K562 (cell line): ENCODE data around the gene PACSIN2. TPM values are rescaled to one million over a fixed set of nuclear protein-coding genes. Genes with fewer than 3 reads are reported as not detected.
A peak's percentile ranks its signal among the peaks of the same experiment; 100 is the strongest.

Experiments used
- ATAC-seq: fragments of 200-7000 bp; cut with Tn5 transposase; 3 replicates; pipeline ENCODE4 v1.9.1; 2020; ENCODE audit warnings: moderate library complexity
- BruUV-seq: library from RNA; stranded (reverse); fragments of 400-500 nt; replicated peaks from 2 replicates; lab custom pipeline; 2021; lab: Mats Ljungman, UMichigan
- CTCF ChIA-PET: fragments of 300-600 bp; formaldehyde crosslinking; extraction: SDS; loops from one replicate; lab custom pipeline; 2021; ENCODE audit warnings: low intra/inter-chr PET ratio; lab: Yijun Ruan, JAX
- POLR2A ChIA-PET: fragments of 300-600, 350-650 bp; sonication (Branson Sonifier 250); formaldehyde crosslinking; extraction: SDS; loops from one replicate; lab custom pipeline; 2021; ENCODE audit warnings: antibody characterized with exemption, inconsistent platforms; lab: Yijun Ruan, JAX
- DNase-seq, 4 experiments: peaks; one replicate each; pipeline versions ENCODE4 v3.0.0 to v3.0.0-alpha.2; 2011 to 2018; ENCODE audit warnings: low spot score in 3 of 4, mixed read lengths in 3 of 4; ENCODE audit errors: extremely low read depth in 1 of 4
- FAIRE-seq: peaks from 2 replicates; lab custom pipeline; 2011; peaks lifted over from hg19 to GRCh38; lab: Jason Lieb, UNC
- H2AFZ ChIP-seq: 2 replicates; pipeline ENCODE4 v1.6.0; 2011; ENCODE audit warnings: low read depth, low read length, control low read depth, inconsistent platforms
- H3K27ac ChIP-seq: fragments of 200-600 bp; 3 replicates; pipeline ENCODE4 v1.8.0; 2011; ENCODE audit warnings: low read depth, mild to moderate bottlenecking, control low read depth, inconsistent platforms, low read length, moderate library complexity, mixed read lengths; ENCODE audit errors: extremely low read depth
- H3K27me3 ChIP-seq, 2 experiments: fragments of 300-600 bp in 1 of 2; 2 replicates in 1 of 2; 3 replicates in 1 of 2; pipeline versions ENCODE4 v1.6.0 to v1.8.0; 2011; ENCODE audit warnings: inconsistent platforms in 2 of 2, low read length in 2 of 2, mild to moderate bottlenecking in 1 of 2, mixed read lengths in 1 of 2, moderate library complexity in 1 of 2; ENCODE audit not compliant: control insufficient read depth in 2 of 2, insufficient read depth in 2 of 2
- H3K36me3 ChIP-seq: fragments of 300-600 bp; 3 replicates; pipeline ENCODE4 v1.8.0; 2011; ENCODE audit warnings: mild to moderate bottlenecking, low read length, inconsistent platforms; ENCODE audit not compliant: control insufficient read depth, insufficient read depth
- H3K4me1 ChIP-seq, 2 experiments: fragments of 200-600 bp in 1 of 2; replicated peaks in 1 of 2; 2 replicates in 1 of 2; 3 replicates in 1 of 2; pipeline versions ENCODE4 v1.5.1 to v1.8.0; 2011; ENCODE audit warnings: inconsistent platforms in 2 of 2, low read length in 2 of 2, mild to moderate bottlenecking in 1 of 2, mixed read lengths in 1 of 2, moderate library complexity in 1 of 2; ENCODE audit not compliant: control insufficient read depth in 2 of 2, insufficient read depth in 2 of 2
- H3K4me2 ChIP-seq: 2 replicates; pipeline ENCODE4 v1.6.1; 2011; ENCODE audit warnings: low read length, control low read depth, inconsistent platforms, mixed read lengths; ENCODE audit not compliant: insufficient read depth
- H3K4me3 ChIP-seq: fragments of 200-600 bp; sonication (generic), shearing (Covaris generic); 2 replicates; pipeline ENCODE4 v1.5.1; 2016; ENCODE audit warnings: control low read depth, inconsistent platforms
- H3K79me2 ChIP-seq: fragments of 200-600 bp; 3 replicates; pipeline ENCODE4 v1.8.0; 2011; ENCODE audit warnings: low read length, inconsistent platforms; ENCODE audit not compliant: control insufficient read depth, insufficient read depth
- H3K9ac ChIP-seq, 2 experiments: 2 replicates each; pipeline versions ENCODE4 v1.6.0 to v1.6.1; 2011; ENCODE audit warnings: low read depth in 2 of 2, low read length in 2 of 2, control low read depth in 1 of 2, inconsistent platforms in 1 of 2, mild to moderate bottlenecking in 1 of 2, mixed read lengths in 1 of 2; ENCODE audit not compliant: insufficient read depth in 1 of 2
- H3K9me1 ChIP-seq: one replicate; pipeline ENCODE4 v1.6.0; 2011; ENCODE audit warnings: inconsistent platforms, mild to moderate bottlenecking, low read length, moderate library complexity; ENCODE audit not compliant: control insufficient read depth, insufficient read depth
- H3K9me3 ChIP-seq: replicated peaks from 2 replicates; pipeline ENCODE4 v1.5.1; 2011; ENCODE audit warnings: low read depth, low read length, inconsistent platforms; ENCODE audit not compliant: control insufficient read depth, insufficient read depth
- H4K20me1 ChIP-seq: replicated peaks from 2 replicates; pipeline ENCODE4 v1.6.1; 2011; ENCODE audit warnings: low read length, inconsistent platforms, mixed read lengths; ENCODE audit not compliant: control insufficient read depth, insufficient read depth
- CTCF ChIP-seq, 3 experiments: IDR thresholded peaks in 2 of 3; conservative IDR thresholded peaks in 1 of 3; 2 replicates each; pipeline ENCODE4 v1.5.1; 2011 to 2012; ENCODE audit warnings: low read length in 3 of 3, mild to moderate bottlenecking in 3 of 3, control low read depth in 2 of 3, improper control_type of control experiment in 1 of 3, inconsistent platforms in 1 of 3, low read depth in 1 of 3, mixed read lengths in 1 of 3, moderate library complexity in 1 of 3; ENCODE audit not compliant: insufficient read depth in 2 of 3
- RBM14 ChIP-seq: fragments of 200-400 bp; formaldehyde crosslinking; IDR thresholded peaks from 2 replicates; pipeline ENCODE4 v1.6.1; 2018; ENCODE audit warnings: low read depth, mild to moderate bottlenecking, low read length, moderate library complexity, borderline replicate concordance; ENCODE audit not compliant: insufficient read depth
- TOE1 ChIP-seq, 2 experiments: fragments of 450-650 bp in 1 of 2; sonication (generic) in 1 of 2; formaldehyde crosslinking in 1 of 2; IDR thresholded peaks; 2 replicates each; pipeline versions ENCODE4 v1.7.1 to v1.8.0; 2016 to 2022; ENCODE audit warnings: borderline replicate concordance in 2 of 2, mild to moderate bottlenecking in 2 of 2, antibody characterized with exemption in 1 of 2, inconsistent platforms in 1 of 2, low read depth in 1 of 2, missing genetic modification reagents in 1 of 2, moderate library complexity in 1 of 2
- ZBTB11 ChIP-seq, 3 experiments: fragments of 200-800 bp in 1 of 3; fragments of 250-450 bp in 1 of 3; fragments of 450-650 bp in 1 of 3; sonication (Bioruptor Pico) in 1 of 3; sonication (Bioruptor generic) in 1 of 3; formaldehyde crosslinking in 1 of 3; IDR thresholded peaks; 2 replicates each; pipeline versions ENCODE4 v1.6.1 to v1.8.0; 2016 to 2022; ENCODE audit warnings: mild to moderate bottlenecking in 2 of 3, missing genetic modification characterization in 2 of 3, missing compliant biosample characterization in 1 of 3, moderate library complexity in 1 of 3
- WGBS: fragments of 100-300 bp; shearing (Covaris generic); methylation state at CpG from one replicate; pipeline ENCODE4 v1.1.6; 2016; ENCODE audit warnings: low coverage, mixed read lengths; ENCODE audit not compliant: insufficient coverage; ENCODE audit errors: missing lambda C conversion rate; 5-methylcytosine and 5-hydroxymethylcytosine counted together
- in situ Hi-C: fragments of 300-500 bp; cut with MboI; formaldehyde crosslinking; loops from 4 replicates; pipeline ENCODE4 v1.15.0; 2018; ENCODE audit warnings: inconsistent platforms, mixed read lengths
- intact Hi-C: fragments of 100-400 bp; cut with micrococcal nuclease; formaldehyde crosslinking; loops from 2 replicates; pipeline ENCODE4 v1.14.2; 2022
- polyA plus RNA-seq, 8 experiments: library from polyadenylated mRNA; depleted of rRNA in 4 of 8; stranded (reverse) in 5 of 8; unstranded in 3 of 8; fragments of >200 nt; fragmentation: Nextera tagmentation in 2 of 8; fragmentation: Illumina TruSeq in 1 of 8; extraction: Ambion mirVana in 2 of 8; extraction: Trizol in 1 of 8; gene quantifications; 2 replicates each; pipeline versions ENCODE4 v1.2.1 to v1.2.3, GENCODE V29; 2011 to 2014; ENCODE audit warnings: inconsistent platforms in 1 of 8, missing spikeins in 1 of 8
- total RNA-seq, 7 experiments: library from RNA; depleted of rRNA in 6 of 7; stranded (reverse); fragments of >200 nt in 6 of 7; fragmentation: Illumina TruSeq in 2 of 7; extraction: Trizol in 2 of 7; gene quantifications; 2 replicates each; pipeline versions ENCODE4 v1.2.1 to v1.2.3, GENCODE V29; 2011 to 2021; ENCODE audit warnings: low replicate concordance in 1 of 7

PACSIN2 gene
- total and polyA plus RNA-seq, 9 of the 15 experiments (the other 6 are each of a cell fraction or from before 2014, with no cell fraction given) = 0.45 to 45.1 (median 23.9) TPM

- TF ChIP-seq ZBTB11 (CRISPR knock-in tag; IDR thresholded peaks at IDR 0.05) = no peak
- TF ChIP-seq TOE1 (IDR thresholded peaks at IDR 0.05; ENCODE audit: borderline replicate concordance) = no peak
- no peak for TF ChIP-seq TOE1 (CRISPR knock-in tag; IDR thresholded peaks at IDR 0.05; ENCODE audit: borderline replicate concordance, low read depth)
These were observed 112.0 kb downstream of the PACSIN2 start (continued) for GRCh38 chr22:42902875-42903510.

- no TSS peak for BruUV-seq
- in situ Hi-C loops (no loop called here), intact Hi-C loops (no loop called here)
- ChIA-PET CTCF (no interaction called here), POLR2A (interaction anchor here (0.6 kb wide), 1 partner anchor 37 kb away, joined by 3 read pairs; no protein-coding TSS in a partner anchor)
- TF ChIP-seq CTCF (IDR thresholded peaks at IDR 0.05 in 2 of 3, conservative IDR thresholded peaks at IDR 0.05 in 1 of 3; ENCODE audit: insufficient read depth in 2 of 3, low read depth in 1 of 3, low read length in 3 of 3) = peak; percentile 21 to 44 (median 27); a peak in 3 of 6 replicates
- no peak for TF ChIP-seq RBM14
- no peaks in the 10 kb centered on the region for H3K9me3 ChIP-seq
- H3K36me3 ChIP-seq = no peaks in the 10 kb centered on the region; the same call in 2 of the 3 replicates
- no peaks in the 10 kb centered on the region for H3K4me1 ChIP-seq
- H3K79me2 ChIP-seq = no peaks in the 10 kb centered on the region
- H3K27me3 ChIP-seq = no peaks in the 10 kb centered on the region
- ATAC-seq (peak; percentile 44; the same call in 1 of the 3 replicates), FAIRE-seq (no peak), DNase-seq (peak in 2 of 4 experiments; percentile 15 to 16)
- no peak overlapping the region for H3K27ac ChIP-seq
- no peak overlapping the region for H3K9ac ChIP-seq
- no peaks in the 10 kb centered on the region for H3K9me1 ChIP-seq
- H2AFZ ChIP-seq = no peak overlapping the region
- H3K4me2 ChIP-seq = no peak overlapping the region
- WGBS = 87% methylated on average over 8 of the region's 14 CpGs
- H4K20me1 ChIP-seq = no peaks in the 10 kb centered on the region; the same call in 1 of the 2 replicates
- H3K4me3 ChIP-seq = no peak overlapping the region
These were observed 113.0 kb downstream of the PACSIN2 start for GRCh38 chr22:42901790-42902508.
